ENCODE data around the gene MPPE1.

DNA sequence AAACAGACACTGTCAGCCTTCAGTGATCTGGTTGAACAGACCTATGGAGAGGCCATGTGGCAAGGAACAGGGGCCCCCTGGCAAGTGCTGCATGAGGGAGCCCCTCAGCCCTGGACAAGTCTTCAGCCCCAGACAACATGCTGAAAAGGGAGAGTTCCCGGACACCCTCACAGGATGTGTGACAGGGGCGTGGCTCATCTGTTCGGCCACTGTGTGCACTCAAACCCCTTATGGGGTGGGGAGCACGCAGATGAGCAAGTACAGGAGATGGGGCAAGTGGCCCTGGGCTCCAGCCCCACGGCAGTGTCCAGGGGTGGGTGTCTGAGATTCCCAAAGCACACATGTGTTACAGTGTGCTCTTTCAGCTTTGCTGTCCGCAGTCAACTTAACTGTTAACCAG lies 35.4 kb upstream of the MPPE1 start:
- TF ChIP-seq SREBF2 (IDR thresholded peaks at IDR 0.05; ENCODE audit: low read length) (no peak), SUPT20H (IDR thresholded peaks at IDR 0.05; ENCODE audit: borderline replicate concordance, control insufficient read depth, low read depth, low read length) (no peak), YY1 (IDR thresholded peaks at IDR 0.05; ENCODE audit: low read depth, low read length) (no peak), RAD21 (IDR thresholded peaks at IDR 0.05; ENCODE audit: insufficient read depth, low read depth, low read length) (no peak), KAT2A (conservative IDR thresholded peaks at IDR 0.05; ENCODE audit: control insufficient read depth, low read depth, low read length) (no peak), EP300 (IDR thresholded peaks at IDR 0.05; ENCODE audit: borderline replicate concordance in 1 of 2, control insufficient read depth in 1 of 2, low read depth in 2 of 2, low read length in 2 of 2) (no peak), RELA (IDR thresholded peaks at IDR 0.05; ENCODE audit: borderline replicate concordance, partially characterized antibody) (no peak), POLR2AphosphoS5 (IDR thresholded peaks at IDR 0.05; ENCODE audit: low read length) (no peak), CREB1 (IDR thresholded peaks at IDR 0.05; ENCODE audit: low read depth) (no peak)
- TF ChIP-seq, protein P1, sequence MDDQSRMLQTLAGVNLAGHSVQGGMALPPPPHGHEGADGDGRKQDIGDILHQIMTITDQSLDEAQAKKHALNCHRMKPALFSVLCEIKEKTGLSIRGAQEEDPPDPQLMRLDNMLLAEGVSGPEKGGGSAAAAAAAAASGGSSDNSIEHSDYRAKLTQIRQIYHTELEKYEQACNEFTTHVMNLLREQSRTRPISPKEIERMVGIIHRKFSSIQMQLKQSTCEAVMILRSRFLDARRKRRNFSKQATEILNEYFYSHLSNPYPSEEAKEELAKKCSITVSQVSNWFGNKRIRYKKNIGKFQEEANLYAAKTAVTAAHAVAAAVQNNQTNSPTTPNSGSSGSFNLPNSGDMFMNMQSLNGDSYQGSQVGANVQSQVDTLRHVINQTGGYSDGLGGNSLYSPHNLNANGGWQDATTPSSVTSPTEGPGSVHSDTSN (IDR thresholded peaks at IDR 0.05; ENCODE audit: insufficient replicate concordance, low read depth, low read length): no peak
- TF ChIP-seq, protein P2, sequence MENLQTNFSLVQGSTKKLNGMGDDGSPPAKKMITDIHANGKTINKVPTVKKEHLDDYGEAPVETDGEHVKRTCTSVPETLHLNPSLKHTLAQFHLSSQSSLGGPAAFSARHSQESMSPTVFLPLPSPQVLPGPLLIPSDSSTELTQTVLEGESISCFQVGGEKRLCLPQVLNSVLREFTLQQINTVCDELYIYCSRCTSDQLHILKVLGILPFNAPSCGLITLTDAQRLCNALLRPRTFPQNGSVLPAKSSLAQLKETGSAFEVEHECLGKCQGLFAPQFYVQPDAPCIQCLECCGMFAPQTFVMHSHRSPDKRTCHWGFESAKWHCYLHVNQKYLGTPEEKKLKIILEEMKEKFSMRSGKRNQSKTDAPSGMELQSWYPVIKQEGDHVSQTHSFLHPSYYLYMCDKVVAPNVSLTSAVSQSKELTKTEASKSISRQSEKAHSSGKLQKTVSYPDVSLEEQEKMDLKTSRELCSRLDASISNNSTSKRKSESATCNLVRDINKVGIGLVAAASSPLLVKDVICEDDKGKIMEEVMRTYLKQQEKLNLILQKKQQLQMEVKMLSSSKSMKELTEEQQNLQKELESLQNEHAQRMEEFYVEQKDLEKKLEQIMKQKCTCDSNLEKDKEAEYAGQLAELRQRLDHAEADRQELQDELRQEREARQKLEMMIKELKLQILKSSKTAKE (IDR thresholded peaks at IDR 0.05; ENCODE audit: low read depth, poor library complexity, severe bottlenecking): no peak

All from GM12878 (cell line).